Fibroblast of skin of back (primary cell): ENCODE data around the gene NAA40.

Experiments used
- DNase-seq: peaks from one replicate; pipeline ENCODE4 v3.0.0-alpha.2; 2013

NAA40 gene

DNA sequence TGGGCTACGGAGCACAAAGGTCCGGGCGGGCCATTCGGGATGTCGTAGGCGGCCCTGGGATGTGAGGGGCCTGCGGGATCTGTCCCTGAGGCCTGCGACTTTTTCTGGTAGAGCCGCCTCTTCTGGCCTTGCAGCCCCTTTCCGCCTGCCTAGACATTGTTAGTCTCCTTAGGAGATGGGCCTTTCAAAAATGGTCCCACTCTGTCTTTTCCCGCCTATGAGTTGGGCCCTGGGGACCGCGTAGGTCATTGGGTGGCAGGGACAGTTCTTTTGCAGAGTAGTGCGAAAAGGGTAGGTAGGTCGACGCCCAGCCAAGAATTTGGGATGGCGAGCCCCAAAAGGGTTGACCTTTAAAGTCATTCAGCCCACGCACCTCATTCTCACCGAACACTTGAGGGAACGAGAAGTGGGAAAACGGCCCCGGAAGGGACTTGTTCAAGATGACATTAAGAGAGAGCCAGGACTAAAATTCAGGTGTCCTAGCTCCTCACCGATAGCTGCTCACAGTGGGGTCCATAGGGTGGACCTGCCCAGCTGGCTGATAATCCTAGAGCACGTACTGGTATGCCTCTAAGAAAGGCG, 48.2 kb downstream of the NAA40 start:
- no peak for DNase-seq

GRCh38 chr11:63991558-63991957, 52.8 kb downstream of the NAA40 start:
- no peak for DNase-seq

- DNase-seq = no peak
Measured at GRCh38 chr11:63993100-63993499, 54.3 kb downstream of the NAA40 start.

DNA sequence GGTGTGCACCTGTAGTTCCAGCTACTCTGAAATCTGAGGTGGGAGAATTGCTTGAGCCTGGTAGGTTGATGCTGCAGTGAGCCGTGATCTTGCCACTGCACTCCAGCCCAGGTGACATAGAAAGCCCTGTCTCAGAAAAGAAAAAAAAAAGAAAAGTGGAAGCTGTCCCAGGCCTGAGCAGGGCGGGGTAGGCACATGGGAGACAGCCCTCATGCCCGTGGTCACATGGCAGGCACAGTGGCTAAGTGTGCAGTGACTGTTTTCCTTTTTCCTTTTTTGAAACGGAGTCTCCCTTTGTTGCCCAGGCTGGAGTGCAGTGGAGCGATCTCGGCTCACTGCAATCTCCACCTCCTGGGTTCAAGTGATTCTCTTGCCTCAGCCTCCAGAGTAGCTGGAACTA, 55.2 kb downstream of the NAA40 start:
- no peak for DNase-seq

GRCh38 chr11:63996512-63996911, 57.7 kb downstream of the NAA40 start:
- DNase-seq = no peak

DNA sequence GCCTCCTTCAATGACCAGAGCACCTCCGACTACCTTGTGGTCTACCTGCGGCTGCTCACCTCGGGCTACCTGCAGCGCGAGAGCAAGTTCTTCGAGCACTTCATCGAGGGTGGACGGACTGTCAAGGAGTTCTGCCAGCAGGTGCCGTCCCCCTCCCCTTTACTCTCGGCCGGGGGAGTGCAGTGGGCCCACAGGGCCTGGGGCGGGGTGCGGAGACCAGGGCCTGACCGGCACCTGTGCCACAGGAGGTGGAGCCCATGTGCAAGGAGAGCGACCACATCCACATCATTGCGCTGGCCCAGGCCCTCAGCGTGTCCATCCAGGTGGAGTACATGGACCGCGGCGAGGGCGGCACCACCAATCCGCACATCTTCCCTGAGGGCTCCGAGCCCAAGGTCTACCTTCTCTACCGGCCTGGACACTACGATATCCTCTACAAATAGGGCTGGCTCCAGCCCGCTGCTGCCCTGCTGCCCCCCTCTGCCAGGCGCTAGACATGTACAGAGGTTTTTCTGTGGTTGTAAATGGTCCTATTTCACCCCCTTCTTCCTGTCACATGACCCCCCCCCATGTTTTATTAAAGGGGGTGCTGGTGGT, 58.4 kb downstream of the NAA40 start:
- no peak for DNase-seq

DNA sequence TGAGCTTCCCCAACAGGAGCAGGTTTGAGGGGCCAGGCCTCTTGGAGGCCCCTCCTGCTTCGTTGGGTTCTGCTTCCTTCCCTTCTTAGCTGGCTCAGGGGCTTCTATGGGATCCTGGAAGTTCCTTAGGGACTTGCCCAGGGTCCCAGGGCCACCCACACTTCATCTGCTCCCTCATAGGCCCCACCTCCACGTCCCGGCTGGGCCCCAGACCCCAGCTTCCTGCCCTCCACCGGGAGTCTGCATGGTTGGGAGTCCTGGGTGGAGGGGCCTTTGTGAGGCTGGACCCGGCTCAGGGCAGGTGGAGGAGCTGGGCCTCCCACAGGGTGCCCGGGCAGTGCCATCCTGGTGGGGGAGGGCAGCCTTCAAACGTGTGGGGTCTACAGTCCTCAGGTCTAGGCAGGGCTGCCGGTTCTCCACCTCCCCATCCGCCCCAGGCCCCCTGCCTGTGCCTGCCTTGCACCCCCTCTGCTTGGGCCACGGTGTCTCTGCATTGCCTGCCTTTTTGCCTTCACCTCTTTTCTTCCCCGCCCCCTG, 59.1 kb downstream of the NAA40 start:
- no peak for DNase-seq

- DNase-seq = no peak
Measured at GRCh38 chr11:63998558-63999348, 60.0 kb downstream of the NAA40 start.

GRCh38 chr11:63999349-64000025, 60.7 kb downstream of the NAA40 start:
- DNase-seq = peak; percentile 28

- peak; percentile 69 for DNase-seq
Measured at GRCh38 chr11:64000026-64000739, 61.4 kb downstream of the NAA40 start.

DNA sequence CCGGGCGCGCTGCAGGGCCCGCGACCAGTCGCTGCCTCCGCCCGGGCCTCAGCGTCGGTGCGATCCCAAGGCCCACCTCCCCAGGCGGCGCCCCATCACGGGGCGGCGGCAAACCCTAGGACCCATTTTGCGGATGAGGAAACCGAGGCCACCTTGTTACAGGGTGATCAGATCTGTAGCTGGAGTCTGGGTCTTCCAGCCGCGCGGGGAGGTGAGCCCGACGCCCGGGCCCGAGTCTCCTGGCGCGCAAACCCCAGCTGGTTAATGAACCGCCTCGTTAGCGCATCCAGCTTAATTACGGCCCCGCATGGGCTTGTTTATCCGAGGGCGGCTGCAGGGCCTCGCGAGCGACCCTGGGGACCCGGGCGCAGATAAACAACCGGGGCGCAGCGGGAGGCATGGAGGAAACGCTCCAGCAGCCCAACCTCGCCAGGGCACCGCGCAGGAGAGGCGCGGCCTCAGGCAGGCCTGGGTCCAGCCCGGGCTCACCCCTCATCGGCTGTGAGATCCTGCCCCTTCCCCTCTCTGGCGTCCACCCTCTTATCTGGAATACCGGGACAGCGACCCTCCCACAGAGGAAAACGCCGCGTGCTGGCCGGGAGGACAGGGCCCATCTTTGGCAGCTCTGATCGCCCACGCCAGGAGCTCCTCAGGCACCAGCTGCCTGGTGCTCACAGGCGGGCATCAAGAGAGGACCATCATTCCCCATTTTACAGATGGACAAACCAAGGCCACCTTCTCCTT, 62.1 kb downstream of the NAA40 start:
- no peak for DNase-seq

DNA sequence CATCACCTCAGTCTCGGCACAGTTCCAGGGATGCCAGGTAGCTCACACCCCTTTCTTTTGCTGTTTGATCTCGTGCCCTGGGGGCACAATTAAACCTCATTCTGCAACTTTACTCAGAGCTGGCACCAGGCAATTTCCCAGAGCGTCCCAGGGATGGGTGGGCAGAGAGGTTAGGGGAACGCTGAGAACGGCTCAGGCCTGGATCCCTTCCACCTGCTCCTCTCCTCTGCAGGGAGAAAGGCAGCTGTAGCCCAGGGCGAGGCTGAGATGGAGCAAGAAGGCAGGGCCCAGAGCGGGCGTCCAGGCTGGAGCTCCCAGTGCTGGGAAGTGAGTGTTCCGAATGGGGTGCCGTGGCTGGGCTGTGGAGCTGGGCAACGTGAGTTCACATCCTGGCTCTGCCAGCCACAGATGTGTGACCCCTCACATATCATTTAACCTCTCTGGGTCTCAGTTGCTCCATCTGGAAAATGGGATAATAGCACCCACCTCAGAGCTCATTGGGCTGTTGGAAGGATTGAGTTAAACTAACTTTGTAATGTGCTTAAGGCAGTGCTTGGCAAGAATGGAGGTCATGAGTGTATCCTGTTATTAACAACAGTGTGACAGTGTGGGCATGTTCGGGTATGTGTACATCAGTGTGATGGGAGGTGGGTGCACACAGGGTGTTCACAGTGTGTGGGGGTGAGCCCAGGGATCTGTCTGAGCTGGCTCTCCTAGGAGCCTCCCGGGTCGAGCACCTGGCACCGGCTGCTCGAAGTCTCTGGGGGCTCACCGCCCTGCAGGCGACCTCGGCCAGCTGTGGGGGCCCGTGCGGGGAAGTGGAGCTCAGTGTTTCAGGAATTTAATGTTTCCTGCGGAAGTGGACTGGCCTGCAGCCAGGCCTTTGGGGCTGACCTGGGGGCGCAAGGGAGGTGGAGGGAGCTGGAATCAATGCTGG, 63.0 kb downstream of the NAA40 start:
- no peak for DNase-seq

DNA sequence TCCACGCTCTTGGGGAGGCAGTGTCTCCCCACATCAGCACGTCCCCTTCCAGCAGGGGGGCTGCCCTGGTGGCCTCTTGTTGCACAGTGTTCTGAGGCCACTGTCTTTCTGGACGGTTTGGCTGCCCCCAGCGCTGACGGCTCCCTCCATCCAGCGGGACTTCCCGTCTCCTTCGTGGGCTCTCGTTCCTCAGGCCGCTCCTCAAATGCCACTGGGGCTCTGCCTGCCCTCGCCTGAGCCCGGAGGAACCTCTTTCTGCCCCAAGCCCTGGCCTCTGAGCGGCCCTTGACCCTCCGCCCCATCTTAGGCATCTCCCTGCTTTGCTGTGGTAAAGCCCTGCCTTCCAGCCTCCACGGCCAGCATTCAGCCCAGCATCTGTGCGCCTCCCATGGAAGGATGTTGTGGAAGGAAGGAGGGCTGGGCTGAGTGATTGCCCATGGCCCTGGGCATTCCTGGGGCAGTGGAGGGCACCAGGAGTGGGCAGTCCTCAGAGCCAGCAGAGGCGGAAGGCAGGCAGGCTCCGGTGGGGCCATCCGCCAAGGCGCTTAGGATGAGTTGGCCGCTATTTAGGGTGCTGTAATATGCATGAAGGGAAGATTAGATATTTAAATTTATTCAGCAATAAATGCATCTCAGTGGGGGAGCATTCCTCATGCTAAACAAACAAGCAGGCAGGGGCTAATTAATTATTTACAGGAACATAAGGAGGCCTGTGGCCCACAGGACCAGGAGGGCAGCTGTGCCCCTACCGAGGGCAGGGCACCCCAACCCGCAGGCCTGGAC, 65.2 kb downstream of the NAA40 start:
- no peak for DNase-seq

GRCh38 chr11:64004590-64004984, 65.8 kb downstream of the NAA40 start:
- no peak for DNase-seq

DNA sequence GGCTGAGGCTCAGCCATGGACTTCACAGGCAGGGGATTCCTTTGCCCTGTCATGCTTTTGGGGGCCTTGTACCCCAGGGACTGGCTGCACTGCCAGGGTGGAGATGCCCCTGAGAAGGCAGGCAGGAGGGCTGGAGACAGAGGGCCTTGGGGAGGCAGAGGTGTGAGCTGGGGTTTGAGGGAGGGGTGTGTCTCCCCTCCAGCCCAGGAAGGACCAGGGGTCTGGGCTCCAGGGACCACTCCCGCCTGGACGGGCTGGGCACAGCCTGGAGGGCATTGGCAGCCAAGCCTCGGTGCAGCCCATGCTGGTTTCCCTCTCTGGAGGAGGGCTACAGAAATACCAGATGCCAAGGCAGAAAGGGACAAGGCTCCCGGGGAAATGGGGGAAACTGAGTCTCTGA, 66.9 kb downstream of the NAA40 start:
- no peak for DNase-seq

GRCh38 chr11:64006398-64006797, 67.6 kb downstream of the NAA40 start:
- no peak for DNase-seq
